GM12865 (cell line): ENCODE measurements around the gene HINFP.
"Not testable (repeated sequence)": the region's sequence is repeated elsewhere in the genome, so short reads cannot be mapped to it uniquely, and the experiment has no call there.

Experiments
- DNase-seq: peaks from one replicate; pipeline ENCODE4 v3.0.0; 2010; ENCODE audit warnings: low read depth
- H3K4me3 ChIP-seq: 2 replicates; pipeline ENCODE4 v1.5.1; 2011; ENCODE audit warnings: mild to moderate bottlenecking, low read depth, low read length, control low read depth
- CTCF ChIP-seq: IDR thresholded peaks from 2 replicates; pipeline ENCODE4 v1.5.1; 2011; ENCODE audit warnings: low read length, control low read depth, low read depth, inconsistent platforms; ENCODE audit not compliant: insufficient read depth; ENCODE audit errors: missing control alignments

The HINFP gene

GRCh38 chr11:119175493-119176077, 54.2 kb downstream of the HINFP start:
- TF ChIP-seq CTCF, result no peak
- DNase-seq, result no peak
- no peak overlapping the region for H3K4me3 ChIP-seq

GRCh38 chr11:119178166-119178680, 56.8 kb downstream of the HINFP start:
- no peak overlapping the region for H3K4me3 ChIP-seq
- TF ChIP-seq CTCF, result no peak

GRCh38 chr11:119179342-119179741, 58.0 kb downstream of the HINFP start:
- TF ChIP-seq CTCF, result no peak
- DNase-seq, result no peak

More at GRCh38 chr11:119178166-119178680, 56.8 kb downstream of the HINFP start:
- no peak for DNase-seq

GRCh38 chr11:119179983-119180382, 58.6 kb downstream of the HINFP start:
- DNase-seq, result no peak
- H3K4me3 ChIP-seq, result no peak overlapping the region
- no peak for TF ChIP-seq CTCF

More at GRCh38 chr11:119179342-119179741, 58.0 kb downstream of the HINFP start:
- no peak overlapping the region for H3K4me3 ChIP-seq

- DNase-seq, result no peak
- TF ChIP-seq CTCF, result no peak
- no peak overlapping the region for H3K4me3 ChIP-seq
These were observed 59.6 kb downstream of the HINFP start for GRCh38 chr11:119180729-119181676.

- no peak for DNase-seq
- no peak for TF ChIP-seq CTCF
- H3K4me3 ChIP-seq, result no peak overlapping the region
These were observed 60.5 kb downstream of the HINFP start for GRCh38 chr11:119181677-119182412.

GRCh38 chr11:119184399-119184798, 63.0 kb downstream of the HINFP start:
- not testable (repeated sequence) for DNase-seq, H3K4me3 ChIP-seq
